Neural cell (in vitro differentiated cells): ENCODE measurements around the gene IL23R. TPM values are rescaled to one million over a fixed set of nuclear protein-coding genes. Genes with fewer than 3 reads are reported as not detected.

Source experiments
- H2AFZ ChIP-seq: fragments of 200-600, 300-800 bp; sonication (generic), shearing (Covaris generic); 2 replicates; pipeline ENCODE4 v1.6.0; 2014; ENCODE audit warnings: low read depth, mild to moderate bottlenecking, antibody characterized with exemption, low read length, moderate library complexity
- H3F3A ChIP-seq: fragments of 200-600 bp; shearing (Covaris generic); 2 replicates; pipeline ENCODE4 v1.6.1; 2016; ENCODE audit warnings: mild to moderate bottlenecking, moderate library complexity, mixed read lengths, antibody characterized with exemption, low read length; ENCODE audit not compliant: insufficient read depth, poor library complexity, severe bottlenecking
- H3K27ac ChIP-seq: fragments of 200-600, 300-800 bp; sonication (generic), shearing (Covaris generic); 2 replicates; pipeline ENCODE4 v1.5.1; 2014; ENCODE audit warnings: mild to moderate bottlenecking, low read length, moderate library complexity
- H3K27me3 ChIP-seq: fragments of 300-800, 200-600 bp; sonication (generic), shearing (Covaris generic); 2 replicates; pipeline ENCODE4 v1.6.0; 2014; ENCODE audit warnings: mild to moderate bottlenecking, low read depth, low read length, moderate library complexity; ENCODE audit not compliant: insufficient read depth
- H3K36me3 ChIP-seq: fragments of 300-800, 200-600 bp; sonication (generic), shearing (Covaris generic); 2 replicates; pipeline ENCODE4 v1.5.1; 2014; ENCODE audit warnings: mild to moderate bottlenecking, antibody characterized with exemption, low read length, moderate library complexity; ENCODE audit not compliant: insufficient read depth
- H3K4me2 ChIP-seq: fragments of 300-800, 200-600 bp; sonication (generic), shearing (Covaris generic); 2 replicates; pipeline ENCODE4 v1.6.0; 2014; ENCODE audit warnings: mild to moderate bottlenecking, low read length
- H3K4me3 ChIP-seq: fragments of 300-800, 200-600 bp; sonication (generic), shearing (Covaris generic); 2 replicates; pipeline ENCODE4 v1.5.1; 2014; ENCODE audit warnings: mild to moderate bottlenecking, low read length, moderate library complexity
- H3K79me2 ChIP-seq: fragments of 200-600 bp; shearing (Covaris generic); replicated peaks from 2 replicates; pipeline ENCODE4 v1.6.0; 2014; ENCODE audit warnings: mild to moderate bottlenecking, low read length, moderate library complexity; ENCODE audit not compliant: insufficient read depth
- H3K9ac ChIP-seq: fragments of 300-800, 200-600 bp; sonication (generic), shearing (Covaris generic); 2 replicates; pipeline ENCODE4 v1.6.1; 2016; ENCODE audit warnings: mild to moderate bottlenecking, low read length, mixed read lengths
- H3K9me2 ChIP-seq: fragments of 200-600 bp; shearing (Covaris generic); 2 replicates; pipeline ENCODE4 v1.6.1; 2016; ENCODE audit warnings: mild to moderate bottlenecking, low read length, mixed read lengths; ENCODE audit not compliant: insufficient read depth
- H3K9me3 ChIP-seq: fragments of 200-600, 300-800 bp; sonication (generic), shearing (Covaris generic); 2 replicates; pipeline ENCODE4 v1.6.1; 2016; ENCODE audit warnings: mild to moderate bottlenecking, mixed run types, low read length, moderate library complexity, mixed read lengths
- H4K20me1 ChIP-seq: fragments of 200-600 bp; shearing (Covaris generic); 2 replicates; pipeline ENCODE4 v1.6.1; 2016; ENCODE audit warnings: mild to moderate bottlenecking, mixed run types; ENCODE audit not compliant: insufficient read depth
- EP300 ChIP-seq: fragments of 450-650 bp; conservative IDR thresholded peaks from 2 replicates; pipeline ENCODE4 v1.6.1; 2014; ENCODE audit warnings: antibody characterized with exemption, mild to moderate bottlenecking, moderate library complexity; ENCODE audit not compliant: poor library complexity, severe bottlenecking
- EZH2 ChIP-seq: fragments of 200-600, 300-800 bp; shearing (Covaris generic), sonication (generic); IDR thresholded peaks from 2 replicates; pipeline ENCODE4 v1.6.1; 2014; ENCODE audit warnings: antibody characterized with exemption, low read length, borderline replicate concordance, mild to moderate bottlenecking; ENCODE audit not compliant: insufficient read depth, poor library complexity, severe bottlenecking
- MXI1 ChIP-seq: fragments of 450-650 bp; conservative IDR thresholded peaks from 2 replicates; pipeline ENCODE4 v1.6.1; 2014; ENCODE audit warnings: antibody characterized with exemption, mild to moderate bottlenecking; ENCODE audit not compliant: poor library complexity, severe bottlenecking
- POLR2AphosphoS5 ChIP-seq: IDR thresholded peaks from 2 replicates; pipeline ENCODE4 v1.6.1; 2012
- RAD21 ChIP-seq: fragments of 450-650 bp; conservative IDR thresholded peaks from 2 replicates; pipeline ENCODE4 v1.6.1; 2014; ENCODE audit warnings: antibody characterized with exemption, mild to moderate bottlenecking, moderate library complexity
- SMC3 ChIP-seq: fragments of 450-650 bp; conservative IDR thresholded peaks from 2 replicates; pipeline ENCODE4 v1.6.1; 2014; ENCODE audit warnings: antibody characterized with exemption, mild to moderate bottlenecking, moderate library complexity; ENCODE audit not compliant: poor library complexity
- TAF1 ChIP-seq: IDR thresholded peaks from 2 replicates; pipeline ENCODE4 v1.6.1; 2012; ENCODE audit warnings: low read depth
- polyA minus RNA-seq: library from RNA; depleted of rRNA, polyadenylated mRNA; stranded (reverse); fragments of >200 nt; gene quantifications from 2 replicates; pipeline ENCODE4 v1.2.3, GENCODE V29; 2014
- polyA plus RNA-seq: library from polyadenylated mRNA; depleted of rRNA; stranded (reverse); fragments of >200 nt; gene quantifications from 2 replicates; pipeline ENCODE4 v1.2.3, GENCODE V29; 2014
- TF ChIP-seq, protein P1 (sequence below): IDR thresholded peaks from 2 replicates; pipeline ENCODE4 v1.6.1; 2012; ENCODE audit warnings: borderline replicate concordance
- TF ChIP-seq, protein P2 (sequence below): fragments of 450-650 bp; IDR thresholded peaks from 2 replicates; pipeline ENCODE4 v1.5.1; 2014; ENCODE audit warnings: antibody characterized with exemption, mild to moderate bottlenecking, moderate library complexity; ENCODE audit not compliant: poor library complexity, severe bottlenecking

IL23R gene, protein sequence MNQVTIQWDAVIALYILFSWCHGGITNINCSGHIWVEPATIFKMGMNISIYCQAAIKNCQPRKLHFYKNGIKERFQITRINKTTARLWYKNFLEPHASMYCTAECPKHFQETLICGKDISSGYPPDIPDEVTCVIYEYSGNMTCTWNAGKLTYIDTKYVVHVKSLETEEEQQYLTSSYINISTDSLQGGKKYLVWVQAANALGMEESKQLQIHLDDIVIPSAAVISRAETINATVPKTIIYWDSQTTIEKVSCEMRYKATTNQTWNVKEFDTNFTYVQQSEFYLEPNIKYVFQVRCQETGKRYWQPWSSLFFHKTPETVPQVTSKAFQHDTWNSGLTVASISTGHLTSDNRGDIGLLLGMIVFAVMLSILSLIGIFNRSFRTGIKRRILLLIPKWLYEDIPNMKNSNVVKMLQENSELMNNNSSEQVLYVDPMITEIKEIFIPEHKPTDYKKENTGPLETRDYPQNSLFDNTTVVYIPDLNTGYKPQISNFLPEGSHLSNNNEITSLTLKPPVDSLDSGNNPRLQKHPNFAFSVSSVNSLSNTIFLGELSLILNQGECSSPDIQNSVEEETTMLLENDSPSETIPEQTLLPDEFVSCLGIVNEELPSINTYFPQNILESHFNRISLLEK
- not detected in 2 replicates for polyA plus RNA-seq
- not detected in 2 replicates for polyA minus RNA-seq

DNA sequence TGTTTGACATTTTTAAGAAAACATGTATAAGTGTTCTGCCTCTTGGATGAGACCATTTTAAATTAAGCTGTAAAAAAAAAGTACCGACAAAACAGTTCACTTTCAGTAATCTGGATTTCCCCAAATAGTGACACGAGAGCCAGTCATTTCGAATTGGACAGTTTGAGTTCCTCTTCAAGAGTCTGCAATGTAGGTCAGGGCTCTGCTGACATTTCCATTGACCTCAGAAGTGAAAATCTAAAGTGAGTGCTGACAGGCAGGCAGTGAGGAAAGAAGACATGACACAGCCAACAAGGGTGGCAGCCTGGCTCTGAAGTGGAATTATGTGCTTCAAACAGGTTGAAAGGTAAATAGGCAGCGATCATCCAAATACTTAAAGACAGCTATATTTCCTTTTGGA, at the start of gene IL23R:
Gene IL23R (plus strand): TSS at position 259 of the 400 bp plus-strand sequence. CDS start 1,667 bp downstream, outside the sequence.
- Histone ChIP-seq H3K9me3 (no peaks in the 10 kb centered on the region), H3K27me3 (no peaks in the 10 kb centered on the region), H3K9ac (no peak within 1 kb of the TSS), H3K9me2 (no peaks in the 10 kb centered on the region), H4K20me1 (no peaks in the 10 kb centered on the region), H3K27ac (no peak within 1 kb of the TSS), H3F3A (no peaks in the 10 kb centered on the region), H2AFZ (no peak within 1 kb of the TSS), H3K4me2 (no peak within 1 kb of the TSS), H3K36me3 (no peaks in the 10 kb centered on the region), H3K4me3 (no peak within 1 kb of the TSS), H3K79me2 (no peaks in the 10 kb centered on the region)
- no peak for TF ChIP-seq EZH2

DNA sequence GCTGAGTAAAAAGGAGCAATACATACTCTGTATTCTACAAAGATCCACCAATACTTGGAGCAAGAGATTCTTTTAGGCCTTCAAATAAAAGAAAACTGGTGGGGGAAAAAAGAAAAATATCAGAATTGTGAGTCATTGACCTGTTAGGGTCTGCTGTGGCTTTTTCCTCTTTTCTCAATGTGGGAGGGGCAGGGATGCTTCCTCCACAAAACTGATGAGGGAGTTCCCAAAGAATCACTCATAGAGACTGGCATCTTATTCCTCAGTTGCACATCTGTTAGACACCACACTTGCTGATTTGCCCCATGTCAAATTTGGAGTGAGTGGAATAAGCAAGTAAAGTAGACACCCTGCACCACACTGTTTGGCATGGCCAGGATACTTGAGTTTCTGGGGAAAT, 48.1 kb upstream of the IL23R start:
- Histone ChIP-seq H3K27ac (no peak overlapping the region), H3K79me2 (no peaks in the 10 kb centered on the region), H3F3A (no peaks in the 10 kb centered on the region), H3K4me3 (no peak overlapping the region), H3K27me3 (no peaks in the 10 kb centered on the region), H3K9ac (no peak overlapping the region), H4K20me1 (no peaks in the 10 kb centered on the region), H3K9me2 (no peaks in the 10 kb centered on the region), H3K4me2 (no peak overlapping the region), H3K9me3 (no peaks in the 10 kb centered on the region), H3K36me3 (no peaks in the 10 kb centered on the region), H2AFZ (no peak overlapping the region)
- no peak for TF ChIP-seq RAD21
- TF ChIP-seq, protein P1, sequence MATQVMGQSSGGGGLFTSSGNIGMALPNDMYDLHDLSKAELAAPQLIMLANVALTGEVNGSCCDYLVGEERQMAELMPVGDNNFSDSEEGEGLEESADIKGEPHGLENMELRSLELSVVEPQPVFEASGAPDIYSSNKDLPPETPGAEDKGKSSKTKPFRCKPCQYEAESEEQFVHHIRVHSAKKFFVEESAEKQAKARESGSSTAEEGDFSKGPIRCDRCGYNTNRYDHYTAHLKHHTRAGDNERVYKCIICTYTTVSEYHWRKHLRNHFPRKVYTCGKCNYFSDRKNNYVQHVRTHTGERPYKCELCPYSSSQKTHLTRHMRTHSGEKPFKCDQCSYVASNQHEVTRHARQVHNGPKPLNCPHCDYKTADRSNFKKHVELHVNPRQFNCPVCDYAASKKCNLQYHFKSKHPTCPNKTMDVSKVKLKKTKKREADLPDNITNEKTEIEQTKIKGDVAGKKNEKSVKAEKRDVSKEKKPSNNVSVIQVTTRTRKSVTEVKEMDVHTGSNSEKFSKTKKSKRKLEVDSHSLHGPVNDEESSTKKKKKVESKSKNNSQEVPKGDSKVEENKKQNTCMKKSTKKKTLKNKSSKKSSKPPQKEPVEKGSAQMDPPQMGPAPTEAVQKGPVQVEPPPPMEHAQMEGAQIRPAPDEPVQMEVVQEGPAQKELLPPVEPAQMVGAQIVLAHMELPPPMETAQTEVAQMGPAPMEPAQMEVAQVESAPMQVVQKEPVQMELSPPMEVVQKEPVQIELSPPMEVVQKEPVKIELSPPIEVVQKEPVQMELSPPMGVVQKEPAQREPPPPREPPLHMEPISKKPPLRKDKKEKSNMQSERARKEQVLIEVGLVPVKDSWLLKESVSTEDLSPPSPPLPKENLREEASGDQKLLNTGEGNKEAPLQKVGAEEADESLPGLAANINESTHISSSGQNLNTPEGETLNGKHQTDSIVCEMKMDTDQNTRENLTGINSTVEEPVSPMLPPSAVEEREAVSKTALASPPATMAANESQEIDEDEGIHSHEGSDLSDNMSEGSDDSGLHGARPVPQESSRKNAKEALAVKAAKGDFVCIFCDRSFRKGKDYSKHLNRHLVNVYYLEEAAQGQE, result no peak
- no peak for TF ChIP-seq POLR2AphosphoS5
- TF ChIP-seq, protein P2, sequence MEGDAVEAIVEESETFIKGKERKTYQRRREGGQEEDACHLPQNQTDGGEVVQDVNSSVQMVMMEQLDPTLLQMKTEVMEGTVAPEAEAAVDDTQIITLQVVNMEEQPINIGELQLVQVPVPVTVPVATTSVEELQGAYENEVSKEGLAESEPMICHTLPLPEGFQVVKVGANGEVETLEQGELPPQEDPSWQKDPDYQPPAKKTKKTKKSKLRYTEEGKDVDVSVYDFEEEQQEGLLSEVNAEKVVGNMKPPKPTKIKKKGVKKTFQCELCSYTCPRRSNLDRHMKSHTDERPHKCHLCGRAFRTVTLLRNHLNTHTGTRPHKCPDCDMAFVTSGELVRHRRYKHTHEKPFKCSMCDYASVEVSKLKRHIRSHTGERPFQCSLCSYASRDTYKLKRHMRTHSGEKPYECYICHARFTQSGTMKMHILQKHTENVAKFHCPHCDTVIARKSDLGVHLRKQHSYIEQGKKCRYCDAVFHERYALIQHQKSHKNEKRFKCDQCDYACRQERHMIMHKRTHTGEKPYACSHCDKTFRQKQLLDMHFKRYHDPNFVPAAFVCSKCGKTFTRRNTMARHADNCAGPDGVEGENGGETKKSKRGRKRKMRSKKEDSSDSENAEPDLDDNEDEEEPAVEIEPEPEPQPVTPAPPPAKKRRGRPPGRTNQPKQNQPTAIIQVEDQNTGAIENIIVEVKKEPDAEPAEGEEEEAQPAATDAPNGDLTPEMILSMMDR, result no peak
- no peak for TF ChIP-seq MXI1
- no peak for TF ChIP-seq EP300
- TF ChIP-seq SMC3, result no peak
- TF ChIP-seq EZH2, result no peak
- TF ChIP-seq TAF1, result no peak
